ENCODE measurements around the gene CACNA1I. TPM values are rescaled to one million over a fixed set of nuclear protein-coding genes. Genes with fewer than 3 reads are reported as not detected.
A peak's percentile ranks its signal among the peaks of the same experiment; 100 is the strongest.

Gene CACNA1I
- total RNA-seq, 3 donors from 2014 or later: 0.19 to 0.41 (median 0.20) TPM

DNA sequence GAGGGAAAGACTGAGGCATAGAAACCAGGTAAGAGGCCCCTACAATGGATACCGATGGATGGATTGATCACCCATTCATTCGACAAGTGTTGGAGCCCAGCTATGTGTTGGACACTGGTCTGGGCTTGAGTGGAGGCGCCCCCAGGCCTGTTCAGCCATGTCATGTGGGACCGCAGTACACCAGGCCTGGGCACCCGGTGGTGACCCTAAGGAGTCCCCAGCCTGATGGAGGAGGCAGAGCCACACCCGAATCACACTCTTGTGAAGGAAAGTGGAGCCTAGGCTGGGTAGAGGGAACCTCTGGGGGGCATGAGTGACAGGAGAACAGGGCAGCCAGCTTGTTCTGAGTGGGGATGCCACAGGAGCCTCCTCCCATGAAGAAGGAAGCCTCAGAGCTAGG is 10.2 kb downstream of the CACNA1I start:
- ATAC-seq (no peak), DNase-seq (no peak)
- no peaks in the 10 kb centered on the region for H3K4me1 ChIP-seq (ENCODE audit: low read depth)
- no peaks in the 10 kb centered on the region for H3K9me3 ChIP-seq
- intact Hi-C loops (cut with DNase I, micrococcal nuclease): no loop called here
- no peak for TF ChIP-seq CTCF (IDR thresholded peaks at IDR 0.05)
- H3K4me3 ChIP-seq: no peak overlapping the region
- H3K36me3 ChIP-seq (ENCODE audit: low read depth): no peaks in the 10 kb centered on the region

- DNase-seq: no peak
These were observed 10.8 kb downstream of the CACNA1I start for GRCh38 chr22:39581303-39581702.

DNA sequence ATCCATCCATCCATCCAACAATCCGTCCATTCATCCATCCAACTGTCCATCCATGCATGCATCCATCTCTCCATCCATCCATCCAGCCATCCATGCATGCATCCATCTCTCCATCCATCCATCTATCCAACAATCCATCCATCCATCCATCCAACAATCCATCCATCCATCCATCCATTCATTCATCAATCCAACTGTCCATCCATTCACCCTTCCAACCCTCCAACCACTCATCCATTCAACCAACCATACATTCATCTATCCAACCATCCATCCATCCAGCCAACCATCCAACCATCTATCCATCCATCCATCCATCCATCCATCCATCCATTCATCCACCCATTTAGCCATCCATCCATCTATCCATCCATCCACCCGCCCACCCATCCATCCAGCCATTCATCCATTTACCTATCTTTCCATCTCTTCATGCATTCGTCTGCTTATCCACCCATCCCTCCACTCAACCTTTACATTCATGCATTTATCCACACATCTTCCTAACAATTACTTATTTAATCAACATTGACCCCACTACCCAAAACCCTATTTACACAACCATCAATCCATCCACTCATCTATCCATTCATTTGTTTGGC is 12.6 kb downstream of the CACNA1I start:
- Histone ChIP-seq H3K4me1 (ENCODE audit: low read depth) (no peaks in the 10 kb centered on the region), H3K9me3 (no peaks in the 10 kb centered on the region), H3K4me3 (no peak overlapping the region), H3K36me3 (ENCODE audit: low read depth) (no peaks in the 10 kb centered on the region)
- ATAC-seq (no peak), DNase-seq (no peak)
- intact Hi-C loops (cut with DNase I, micrococcal nuclease): no loop called here
- TF ChIP-seq CTCF (IDR thresholded peaks at IDR 0.05): no peak

More at GRCh38 chr22:39581303-39581702, 10.8 kb downstream of the CACNA1I start:
- intact Hi-C loops (cut with DNase I, micrococcal nuclease): no loop called here
- no peak for ATAC-seq
- Histone ChIP-seq H3K4me3 (no peak overlapping the region), H3K36me3 (ENCODE audit: low read depth) (no peaks in the 10 kb centered on the region), H3K4me1 (ENCODE audit: low read depth) (no peaks in the 10 kb centered on the region), H3K9me3 (no peaks in the 10 kb centered on the region)
- TF ChIP-seq CTCF (IDR thresholded peaks at IDR 0.05): no peak

- intact Hi-C loops (cut with DNase I, micrococcal nuclease): no loop called here
- Histone ChIP-seq H3K4me1 (ENCODE audit: low read depth) (no peaks in the 10 kb centered on the region), H3K36me3 (ENCODE audit: low read depth) (no peaks in the 10 kb centered on the region), H3K4me3 (no peak overlapping the region), H3K9me3 (no peaks in the 10 kb centered on the region)
- no peak for TF ChIP-seq CTCF (IDR thresholded peaks at IDR 0.05)
- no peak for DNase-seq
- ATAC-seq: no peak
These were observed 19.3 kb downstream of the CACNA1I start for GRCh38 chr22:39589875-39590274.

DNA sequence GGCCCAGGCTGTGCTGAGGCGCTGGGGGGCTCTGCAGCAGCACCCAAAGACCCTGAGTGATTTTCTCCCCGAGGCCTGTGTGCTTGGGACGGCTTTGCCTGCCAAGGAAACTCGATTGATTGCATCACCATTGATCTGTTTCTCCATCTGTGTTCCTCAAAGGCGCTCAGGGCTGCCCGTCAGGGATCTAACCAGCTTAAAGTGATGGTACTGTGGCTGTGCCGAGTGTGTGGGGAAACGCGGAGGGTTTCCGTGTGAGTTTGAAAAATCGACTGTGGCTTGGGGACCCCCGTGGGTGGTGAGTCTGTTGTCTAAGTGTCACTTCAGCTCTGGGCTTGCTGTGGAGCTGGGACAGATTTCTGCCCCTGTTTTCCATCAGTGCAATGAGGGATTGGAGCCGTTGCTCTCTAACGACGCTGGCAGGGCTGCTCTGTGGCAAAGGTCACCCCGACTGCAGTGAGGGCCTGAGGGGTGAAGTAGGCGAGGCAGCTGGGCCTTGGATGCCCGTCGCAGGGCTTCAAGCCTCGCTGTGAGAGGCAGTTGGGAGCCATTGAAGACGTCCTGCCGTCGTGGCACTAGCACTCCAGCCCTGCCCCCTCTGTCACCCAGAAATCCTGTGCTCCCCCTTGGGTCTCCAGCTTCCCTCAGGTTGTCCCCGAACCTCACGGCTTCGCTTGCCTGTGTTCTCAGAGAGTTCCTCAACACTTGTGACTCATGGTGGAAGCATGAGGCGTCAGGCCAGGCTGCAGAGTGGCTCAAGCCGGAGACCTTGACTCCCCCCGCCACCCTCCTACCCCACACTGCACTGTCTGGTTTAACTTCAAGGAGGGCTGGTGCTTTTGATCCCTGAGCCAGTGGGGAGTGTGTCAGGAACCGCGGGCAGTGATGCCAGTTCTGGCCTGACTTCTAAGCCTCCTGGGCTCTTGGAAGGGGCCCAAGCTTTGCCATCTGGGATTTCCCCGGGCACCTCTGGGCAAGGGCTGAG is 21.8 kb downstream of the CACNA1I start:
- intact Hi-C loops (cut with DNase I, micrococcal nuclease): no loop called here
- no peak for TF ChIP-seq CTCF (IDR thresholded peaks at IDR 0.05)
- no peak for DNase-seq
- Histone ChIP-seq H3K4me3 (no peak overlapping the region), H3K36me3 (ENCODE audit: low read depth) (no peaks in the 10 kb centered on the region), H3K4me1 (ENCODE audit: low read depth) (no peaks in the 10 kb centered on the region), H3K9me3 (no peaks in the 10 kb centered on the region)
- ATAC-seq: peak; percentile 15

Data from mucosa of descending colon (tissue), 3 donors.